HL-60 (cell line): ENCODE measurements around the gene BICDL2.

ENCODE experiments used
- CTCF ChIP-seq: IDR thresholded peaks from one replicate; pipeline ENCODE4 v1.5.1; 2011; ENCODE audit warnings: low read length, control low read depth, inconsistent platforms; ENCODE audit not compliant: insufficient read depth
- GABPA ChIP-seq: IDR thresholded peaks from 2 replicates; pipeline ENCODE4 v1.6.1; 2012; ENCODE audit warnings: low read depth

DNA sequence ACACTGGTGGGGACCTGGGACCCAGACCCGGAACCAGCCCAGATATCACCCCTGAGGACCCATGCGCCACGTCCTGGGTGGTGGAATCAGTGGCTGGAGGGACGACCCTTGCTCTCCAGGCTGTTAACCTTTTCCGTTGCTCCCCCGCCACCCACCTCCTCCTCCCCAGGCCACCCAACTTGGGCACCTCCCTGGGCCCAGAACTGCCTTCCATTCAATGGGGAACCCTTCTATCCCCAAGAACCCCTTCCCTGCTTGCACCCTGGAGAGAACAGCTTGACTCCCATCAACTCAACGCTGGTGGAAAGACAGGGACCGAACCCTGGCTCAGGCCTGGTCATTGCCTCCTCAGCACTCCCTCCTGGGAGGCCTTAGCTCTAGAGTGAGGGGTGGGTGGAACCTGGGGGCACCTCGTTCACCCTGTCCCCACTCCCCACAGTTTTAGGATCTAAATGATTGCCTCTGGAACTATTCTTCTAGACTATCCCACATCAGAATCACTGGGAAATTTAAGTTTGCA, 23.0 kb upstream of the BICDL2 start:
- TF ChIP-seq CTCF (no peak), GABPA (no peak)
